HG02981 (cell line): Measurements from ENCODE around the gene ADAM11.

Experiments
- ATAC-seq: cut with Tn5 transposase; IDR thresholded peaks from one replicate; pipeline ENCODE4 v1.9.1; 2021; ENCODE audit warnings: mild to moderate bottlenecking, moderate library complexity; ENCODE audit not compliant: unreplicated experiment

Gene ADAM11

DNA sequence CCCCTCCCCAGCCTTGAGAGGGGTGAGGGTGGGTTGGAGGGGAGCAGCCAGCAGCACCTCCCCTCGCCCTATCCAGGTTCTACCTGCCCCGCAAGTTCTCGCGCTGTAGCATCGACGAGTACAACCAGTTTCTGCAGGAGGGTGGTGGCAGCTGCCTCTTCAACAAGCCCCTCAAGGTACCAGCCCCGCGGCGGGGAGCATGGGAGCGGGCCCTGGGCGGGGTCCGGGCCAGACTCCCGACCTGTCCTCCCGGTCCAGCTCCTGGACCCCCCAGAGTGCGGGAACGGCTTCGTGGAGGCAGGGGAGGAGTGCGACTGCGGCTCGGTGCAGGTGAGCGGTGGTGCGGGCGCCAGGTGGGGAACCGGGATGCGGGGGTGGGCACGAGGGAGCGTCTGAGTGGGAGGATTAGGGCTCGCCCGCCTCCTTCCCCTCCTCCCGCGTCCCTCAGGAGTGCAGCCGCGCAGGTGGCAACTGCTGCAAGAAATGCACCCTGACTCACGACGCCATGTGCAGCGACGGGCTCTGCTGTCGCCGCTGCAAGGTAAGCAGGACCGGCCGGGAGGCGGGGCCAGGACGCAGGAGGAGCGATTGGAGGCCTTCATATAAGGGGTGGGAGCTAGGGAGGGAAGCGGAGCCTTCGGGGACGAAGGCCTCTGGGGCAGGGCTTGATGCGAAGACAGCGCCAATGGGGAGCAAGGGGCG is 16.5 kb downstream of the ADAM11 start:
- ATAC-seq: peak; percentile 83

DNA sequence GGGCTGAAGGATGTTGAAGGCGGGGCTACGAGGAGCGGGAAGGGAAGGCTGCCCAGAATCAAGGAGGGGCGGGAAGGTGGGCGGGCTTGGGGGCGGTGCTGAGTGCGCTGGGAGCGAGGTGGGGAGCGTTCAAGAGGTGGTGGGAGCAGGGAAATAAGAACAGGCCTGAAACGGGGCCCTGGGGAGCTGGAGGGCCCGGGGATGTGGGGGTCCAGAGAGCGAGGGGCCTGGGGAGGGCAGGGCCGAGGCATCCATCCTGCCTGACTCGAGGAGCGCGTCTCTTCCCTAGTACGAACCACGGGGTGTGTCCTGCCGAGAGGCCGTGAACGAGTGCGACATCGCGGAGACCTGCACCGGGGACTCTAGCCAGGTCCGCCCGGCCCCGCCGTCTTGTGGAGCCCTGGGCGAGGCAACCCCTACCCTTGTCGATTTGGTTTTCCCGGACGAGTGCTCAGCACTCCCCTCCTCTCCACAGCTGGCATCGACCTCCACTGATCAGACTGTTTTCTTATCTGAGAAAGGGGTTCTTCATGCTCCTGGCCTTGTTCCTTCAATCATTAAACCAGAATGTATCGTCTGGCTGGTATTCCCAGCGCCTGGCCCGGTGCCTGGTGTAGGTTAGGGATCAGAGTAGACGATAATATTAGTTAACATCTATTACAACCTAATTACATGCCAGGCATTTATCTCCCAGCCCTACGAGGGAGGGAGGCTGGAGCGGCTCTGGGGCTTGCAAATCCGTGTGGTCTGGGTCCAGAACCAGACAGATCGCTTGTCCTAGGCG is 17.2 kb downstream of the ADAM11 start:
- no peak for ATAC-seq

DNA sequence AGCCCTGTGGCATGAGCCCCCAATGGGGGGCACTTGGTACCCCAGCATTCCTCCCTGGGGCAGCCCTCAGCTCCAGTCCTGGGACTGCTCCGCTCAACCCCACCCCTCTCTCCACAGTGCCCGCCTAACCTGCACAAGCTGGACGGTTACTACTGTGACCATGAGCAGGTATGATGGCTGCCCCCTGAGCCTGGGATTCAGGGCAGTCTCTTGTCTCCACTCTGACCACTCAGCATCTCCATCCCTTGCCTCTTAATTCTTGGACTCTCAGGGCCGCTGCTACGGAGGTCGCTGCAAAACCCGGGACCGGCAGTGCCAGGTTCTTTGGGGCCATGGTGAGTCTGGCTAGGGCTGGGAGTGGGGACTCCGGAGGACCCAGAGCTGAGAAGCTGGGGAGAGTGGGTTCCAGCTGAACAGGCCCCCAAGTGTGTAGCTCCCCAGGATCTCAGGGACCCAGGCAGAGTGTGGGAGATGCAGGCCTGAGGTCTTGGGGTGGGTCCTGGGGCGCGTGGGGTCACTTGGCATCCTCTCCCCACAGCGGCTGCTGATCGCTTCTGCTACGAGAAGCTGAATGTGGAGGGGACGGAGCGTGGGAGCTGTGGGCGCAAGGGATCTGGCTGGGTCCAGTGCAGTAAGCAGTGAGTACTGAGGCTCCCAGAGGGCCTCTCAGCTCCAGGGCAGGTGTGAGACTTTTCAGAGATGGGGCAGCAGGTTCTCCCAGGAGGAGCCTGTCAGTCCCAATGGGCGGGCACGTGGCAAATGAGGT is 18.0 kb downstream of the ADAM11 start:
- ATAC-seq: no peak

DNA sequence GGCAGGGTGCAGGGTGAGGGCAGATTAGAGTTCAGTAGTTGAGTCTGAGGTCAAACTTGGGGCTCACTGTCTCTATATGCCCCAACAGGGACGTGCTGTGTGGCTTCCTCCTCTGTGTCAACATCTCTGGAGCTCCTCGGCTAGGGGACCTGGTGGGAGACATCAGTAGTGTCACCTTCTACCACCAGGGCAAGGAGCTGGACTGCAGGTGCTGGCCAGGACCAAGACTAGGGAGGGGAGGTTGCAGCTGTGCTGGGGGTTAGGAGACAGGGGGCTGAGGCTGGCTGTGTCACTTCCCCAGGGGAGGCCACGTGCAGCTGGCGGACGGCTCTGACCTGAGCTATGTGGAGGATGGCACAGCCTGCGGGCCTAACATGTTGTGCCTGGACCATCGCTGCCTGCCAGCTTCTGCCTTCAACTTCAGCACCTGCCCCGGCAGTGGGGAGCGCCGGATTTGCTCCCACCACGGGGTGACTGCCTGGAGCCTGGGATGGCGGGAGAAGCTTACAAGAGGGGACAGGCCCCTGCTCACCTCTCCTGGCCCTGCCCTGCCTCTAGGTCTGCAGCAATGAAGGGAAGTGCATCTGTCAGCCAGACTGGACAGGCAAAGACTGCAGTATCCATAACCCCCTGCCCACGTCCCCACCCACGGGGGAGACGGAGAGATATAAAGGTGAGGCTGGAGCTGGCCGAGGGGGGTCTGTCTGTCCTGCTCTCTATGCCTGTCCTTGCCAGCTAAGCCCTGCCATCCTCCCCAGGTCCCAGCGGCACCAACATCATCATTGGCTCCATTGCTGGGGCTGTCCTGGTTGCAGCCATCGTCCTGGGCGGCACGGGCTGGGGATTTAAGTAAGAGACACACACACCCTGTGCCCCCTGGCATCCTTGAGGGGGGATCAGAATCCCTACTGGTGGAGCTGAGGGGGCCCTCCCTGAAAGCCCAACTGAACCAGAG is 18.9 kb downstream of the ADAM11 start:
- no peak for ATAC-seq

DNA sequence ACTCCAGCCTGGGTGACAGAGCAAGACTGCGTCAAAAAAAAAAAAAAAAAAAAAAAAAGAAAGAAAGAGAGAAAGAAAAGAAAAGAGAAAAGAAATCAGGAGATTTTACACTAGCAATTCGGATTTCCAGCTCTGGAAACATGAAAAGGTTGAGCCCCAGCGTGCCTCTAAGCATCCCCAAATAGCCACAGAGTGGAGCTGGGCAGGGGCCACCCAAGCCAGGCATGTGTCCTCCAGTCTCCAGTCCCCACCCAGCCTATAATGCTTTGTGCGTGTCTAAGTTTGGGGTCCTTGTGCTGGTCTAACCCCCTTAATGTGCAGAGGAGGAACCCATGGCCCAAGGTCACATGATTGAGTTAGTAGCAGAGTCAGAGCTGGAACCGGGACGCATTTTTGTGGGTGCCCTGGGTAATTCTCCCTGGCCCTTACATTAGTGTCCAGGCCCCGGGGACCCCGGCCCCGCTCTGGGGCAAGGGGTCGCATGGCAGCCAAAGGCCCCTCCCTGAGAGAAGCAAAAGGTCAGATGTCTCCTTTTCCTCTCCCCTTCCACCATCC is 19.9 kb downstream of the ADAM11 start:
- ATAC-seq: no peak

DNA sequence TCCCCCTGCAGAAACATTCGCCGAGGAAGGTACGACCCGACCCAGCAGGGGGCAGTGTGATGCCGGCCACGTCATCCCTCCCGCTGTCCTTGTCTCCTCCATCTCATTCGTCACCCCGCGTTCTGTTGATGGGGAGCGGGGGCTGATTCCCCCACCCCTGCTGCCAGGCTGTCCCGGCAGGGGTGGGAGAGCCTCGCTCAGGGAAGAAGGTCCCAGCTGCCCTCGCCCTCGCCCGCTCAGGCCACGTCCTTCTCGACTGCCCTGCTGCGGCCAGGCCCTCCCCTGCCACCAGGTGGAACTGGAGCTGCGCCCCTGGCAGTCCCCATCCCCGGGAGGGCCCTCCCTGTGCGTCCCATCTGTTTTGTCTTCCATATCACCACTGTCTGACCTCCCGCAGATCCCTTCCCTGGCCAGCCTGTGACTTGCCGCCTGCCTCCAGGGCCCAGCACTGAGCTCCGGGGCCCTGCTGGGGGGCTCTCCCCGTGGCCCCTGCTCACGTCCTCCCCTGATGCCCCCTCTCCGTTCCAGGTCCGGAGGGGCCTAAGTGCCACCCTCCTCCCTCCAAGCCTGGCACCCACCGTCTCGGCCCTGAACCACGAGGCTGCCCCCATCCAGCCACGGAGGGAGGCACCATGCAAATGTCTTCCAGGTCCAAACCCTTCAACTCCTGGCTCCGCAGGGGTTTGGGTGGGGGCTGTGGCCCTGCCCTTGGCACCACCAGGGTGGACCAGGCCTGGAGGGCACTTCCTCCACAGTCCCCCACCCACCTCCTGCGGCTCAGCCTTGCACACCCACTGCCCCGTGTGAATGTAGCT is 20.6 kb downstream of the ADAM11 start:
- no peak for ATAC-seq

DNA sequence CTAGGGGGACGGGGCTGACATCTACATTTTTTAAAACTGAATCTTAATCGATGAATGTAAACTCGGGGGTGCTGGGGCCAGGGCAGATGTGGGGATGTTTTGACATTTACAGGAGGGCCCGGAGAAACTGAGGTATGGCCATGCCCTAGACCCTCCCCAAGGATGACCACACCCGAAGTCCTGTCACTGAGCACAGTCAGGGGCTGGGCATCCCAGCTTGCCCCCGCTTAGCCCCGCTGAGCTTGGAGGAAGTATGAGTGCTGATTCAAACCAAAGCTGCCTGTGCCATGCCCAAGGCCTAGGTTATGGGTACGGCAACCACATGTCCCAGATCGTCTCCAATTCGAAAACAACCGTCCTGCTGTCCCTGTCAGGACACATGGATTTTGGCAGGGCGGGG is 21.4 kb downstream of the ADAM11 start:
- ATAC-seq: no peak

DNA sequence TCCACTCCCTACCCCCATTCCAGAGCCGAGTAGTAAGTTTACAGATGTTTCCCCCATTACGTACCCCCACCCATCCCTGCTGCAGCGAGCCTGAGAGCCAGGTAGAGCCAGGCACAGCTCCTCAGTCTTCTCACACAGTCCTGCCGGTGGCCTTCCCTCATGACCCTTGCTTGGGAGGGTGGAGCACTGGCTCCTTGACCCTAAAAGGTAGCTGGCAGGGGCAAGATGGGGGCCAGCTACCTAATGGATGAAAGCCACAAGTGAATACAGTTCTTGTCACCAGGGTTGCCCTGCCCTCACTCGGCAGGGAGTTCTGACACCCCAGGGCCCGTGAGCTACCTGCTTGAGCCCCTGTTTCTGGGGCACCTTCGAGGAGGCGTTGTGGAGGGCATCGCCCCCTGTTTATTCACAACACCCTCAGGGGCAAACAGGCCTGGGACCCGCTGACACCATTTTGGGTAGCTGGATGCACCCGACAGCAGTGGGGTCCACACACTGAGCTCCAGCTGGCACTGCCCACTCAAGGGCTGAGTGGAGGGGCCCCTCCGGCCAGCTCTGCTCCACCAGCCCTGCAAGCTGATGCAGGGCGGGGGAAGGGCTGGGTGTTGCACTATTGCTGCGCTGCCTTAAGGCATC is 22.2 kb downstream of the ADAM11 start:
- no peak for ATAC-seq

DNA sequence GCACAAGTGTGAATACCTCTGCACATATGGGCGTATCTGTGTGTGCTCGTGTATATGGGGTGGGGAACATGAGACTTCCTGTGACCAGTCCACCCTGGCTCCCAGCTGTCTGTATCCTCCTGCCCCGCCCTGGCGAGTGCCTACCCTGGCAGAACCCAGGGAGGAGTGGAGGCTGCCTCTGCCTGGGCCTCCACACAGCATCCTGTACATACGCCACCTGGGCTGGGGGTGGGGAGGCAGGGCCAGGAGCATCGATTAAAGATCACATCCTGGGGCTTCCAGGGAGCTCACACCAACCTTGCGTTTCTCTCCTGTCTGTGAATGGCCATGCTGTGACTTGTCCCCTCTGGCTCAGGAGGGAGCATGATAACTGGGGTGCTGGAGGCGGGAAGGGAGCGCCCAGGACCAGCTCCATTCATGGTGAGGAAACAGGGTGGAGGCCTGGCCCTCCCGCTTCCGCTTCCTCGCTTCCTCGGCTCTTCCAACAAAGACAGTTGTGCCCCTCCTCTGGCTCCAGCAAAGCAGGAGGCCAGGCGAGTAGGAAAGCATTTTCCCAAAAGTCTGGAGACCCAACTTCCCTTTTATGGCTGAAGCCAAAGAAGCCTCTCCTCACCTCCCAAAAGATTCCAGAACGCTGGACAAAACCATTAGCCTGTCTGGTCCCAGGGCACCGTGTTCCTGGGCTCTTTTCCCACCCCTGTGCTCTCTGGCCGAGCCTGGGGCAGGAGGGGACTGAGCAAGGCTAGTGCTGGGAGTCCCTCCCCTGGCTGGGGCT is 22.9 kb downstream of the ADAM11 start:
- ATAC-seq: no peak

DNA sequence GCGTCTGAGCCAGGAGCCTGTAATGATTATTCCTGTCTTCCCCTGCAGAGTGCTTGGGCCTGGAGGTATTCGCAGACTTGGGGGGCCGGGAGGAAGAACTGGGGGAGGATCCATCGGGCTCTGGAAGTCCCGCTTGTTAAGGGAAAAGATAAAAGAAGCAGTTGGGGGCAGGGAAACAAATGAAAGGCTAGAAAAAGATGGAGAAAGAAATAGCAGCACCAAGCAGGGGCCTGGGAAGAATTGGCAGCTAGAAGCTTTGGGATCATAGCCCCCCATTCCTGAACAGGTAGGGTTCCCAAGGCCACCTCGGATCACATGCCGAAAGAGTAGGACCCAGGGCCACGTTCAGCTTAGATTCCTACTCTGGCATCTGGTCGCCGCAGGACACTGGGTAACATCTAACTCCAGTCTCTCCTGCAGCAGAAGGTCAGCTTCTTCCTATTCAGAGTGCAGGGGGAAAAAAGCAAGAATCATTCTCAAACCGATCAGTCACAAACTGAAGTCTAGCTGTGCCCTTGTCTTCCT is 23.6 kb downstream of the ADAM11 start:
- no peak for ATAC-seq

DNA sequence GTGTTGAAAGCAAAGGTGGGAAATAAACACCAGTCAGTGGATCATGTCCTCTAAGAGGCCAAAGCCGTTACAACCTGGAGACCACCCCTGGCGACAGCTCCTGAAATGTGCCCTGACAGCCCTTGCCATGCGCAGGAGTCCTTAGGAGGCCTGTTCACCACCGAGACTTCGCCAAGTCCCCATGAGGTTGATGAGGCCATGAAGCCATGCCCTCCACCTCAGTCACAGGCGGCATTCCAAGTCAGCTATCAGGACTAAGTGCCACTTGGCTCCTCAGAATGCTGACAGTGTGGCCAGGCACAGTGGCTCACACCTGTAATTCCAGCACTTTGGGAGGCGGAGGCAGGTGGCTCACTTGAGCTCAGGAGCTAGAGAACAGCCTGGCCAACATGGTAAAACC is 27.1 kb downstream of the ADAM11 start:
- no peak for ATAC-seq

DNA sequence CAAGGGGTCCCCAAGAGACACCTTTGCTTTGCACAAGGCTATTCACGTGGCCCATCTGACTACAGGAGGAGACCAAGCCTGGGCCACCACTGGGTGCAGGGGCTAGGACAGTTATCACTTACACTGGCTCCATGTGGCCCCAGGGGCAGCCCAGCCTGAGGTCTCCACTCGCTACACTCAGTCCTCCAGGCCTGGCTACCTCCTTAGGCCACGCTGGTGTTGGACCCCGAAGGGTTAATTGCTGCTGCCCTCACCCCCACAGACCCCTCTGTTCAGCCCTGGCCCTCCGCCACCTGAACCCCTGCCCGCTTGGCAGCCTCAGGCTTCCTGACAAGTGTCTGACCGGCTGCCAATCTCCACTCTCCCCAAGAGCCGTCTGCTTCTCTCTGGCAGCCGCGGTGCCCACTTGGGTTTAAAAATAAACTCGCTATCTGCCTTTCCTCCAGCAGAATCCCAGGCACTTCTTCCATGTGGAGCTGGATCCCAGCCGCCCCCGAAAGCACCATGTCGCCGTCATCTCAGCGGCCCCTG is 27.8 kb downstream of the ADAM11 start:
- no peak for ATAC-seq

DNA sequence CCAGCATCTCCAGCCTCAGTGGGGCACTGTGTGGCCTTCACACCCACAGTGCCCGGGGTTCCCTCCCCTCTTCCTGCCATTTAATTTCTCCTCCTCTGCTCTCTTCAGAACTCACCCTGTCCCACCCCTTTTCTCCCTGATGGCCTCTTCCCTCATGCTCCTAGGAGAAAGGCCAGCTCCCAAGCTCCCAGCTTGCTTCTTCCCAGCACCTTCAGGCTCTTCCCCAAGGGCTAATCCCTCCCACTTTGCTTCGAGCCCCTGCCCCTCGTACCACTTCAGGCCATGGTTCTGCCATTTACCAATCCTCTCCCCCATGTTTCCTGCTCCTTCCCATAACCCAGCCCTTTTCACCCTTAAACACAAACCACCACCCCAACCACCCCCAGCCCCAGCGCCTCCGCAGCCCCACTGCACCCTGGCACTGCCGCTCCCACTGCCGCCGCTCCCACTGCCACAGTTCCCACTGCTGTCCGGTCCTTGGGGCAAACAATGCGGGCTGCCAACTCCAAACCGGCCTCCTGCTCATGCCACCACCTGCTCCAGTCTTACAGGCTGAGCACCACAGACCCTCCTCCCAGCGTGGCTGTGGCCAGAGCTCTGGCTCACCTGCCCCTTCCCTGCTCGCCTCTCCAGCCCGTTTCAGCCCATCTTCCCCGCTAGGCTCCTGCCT is 28.6 kb downstream of the ADAM11 start:
- no peak for ATAC-seq

DNA sequence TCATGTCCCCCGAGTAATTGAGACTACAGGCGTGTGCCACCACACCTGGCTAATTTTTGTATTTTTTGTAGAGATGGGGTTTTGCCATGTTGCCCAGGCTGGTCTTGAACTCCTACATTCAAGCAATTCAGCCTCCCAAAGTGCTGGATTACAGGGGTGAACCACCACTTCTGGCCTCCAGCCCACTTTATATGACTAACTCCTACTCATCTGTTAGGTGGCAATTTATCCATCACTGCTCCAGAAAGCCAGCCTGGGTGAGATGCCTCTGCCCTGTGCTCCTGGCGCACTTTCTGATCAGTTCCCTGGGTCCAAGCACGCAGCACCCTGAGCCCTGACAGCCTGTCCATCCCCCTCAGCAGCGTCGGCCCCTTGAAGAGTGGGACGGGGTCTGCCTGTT is 29.4 kb downstream of the ADAM11 start:
- ATAC-seq: no peak

DNA sequence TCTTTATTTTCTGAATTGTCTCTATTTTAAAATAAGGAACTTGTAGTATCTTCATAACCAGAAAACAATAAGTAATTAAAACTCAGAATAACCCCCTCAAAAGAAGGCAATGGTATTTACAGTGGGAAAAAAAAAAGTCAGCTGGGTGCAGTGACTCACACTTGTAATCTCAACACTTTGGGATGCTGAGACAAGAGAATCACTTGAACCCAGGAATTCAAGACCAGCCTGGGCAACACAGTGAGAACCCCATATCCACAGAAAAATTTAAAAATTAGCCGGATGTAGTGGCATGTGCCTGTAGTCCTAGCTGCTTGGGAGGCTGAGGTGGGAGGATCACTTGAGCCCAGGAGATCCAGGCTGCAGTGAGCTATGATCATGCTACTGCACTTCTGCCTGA is 33.5 kb downstream of the ADAM11 start:
- ATAC-seq: no peak

DNA sequence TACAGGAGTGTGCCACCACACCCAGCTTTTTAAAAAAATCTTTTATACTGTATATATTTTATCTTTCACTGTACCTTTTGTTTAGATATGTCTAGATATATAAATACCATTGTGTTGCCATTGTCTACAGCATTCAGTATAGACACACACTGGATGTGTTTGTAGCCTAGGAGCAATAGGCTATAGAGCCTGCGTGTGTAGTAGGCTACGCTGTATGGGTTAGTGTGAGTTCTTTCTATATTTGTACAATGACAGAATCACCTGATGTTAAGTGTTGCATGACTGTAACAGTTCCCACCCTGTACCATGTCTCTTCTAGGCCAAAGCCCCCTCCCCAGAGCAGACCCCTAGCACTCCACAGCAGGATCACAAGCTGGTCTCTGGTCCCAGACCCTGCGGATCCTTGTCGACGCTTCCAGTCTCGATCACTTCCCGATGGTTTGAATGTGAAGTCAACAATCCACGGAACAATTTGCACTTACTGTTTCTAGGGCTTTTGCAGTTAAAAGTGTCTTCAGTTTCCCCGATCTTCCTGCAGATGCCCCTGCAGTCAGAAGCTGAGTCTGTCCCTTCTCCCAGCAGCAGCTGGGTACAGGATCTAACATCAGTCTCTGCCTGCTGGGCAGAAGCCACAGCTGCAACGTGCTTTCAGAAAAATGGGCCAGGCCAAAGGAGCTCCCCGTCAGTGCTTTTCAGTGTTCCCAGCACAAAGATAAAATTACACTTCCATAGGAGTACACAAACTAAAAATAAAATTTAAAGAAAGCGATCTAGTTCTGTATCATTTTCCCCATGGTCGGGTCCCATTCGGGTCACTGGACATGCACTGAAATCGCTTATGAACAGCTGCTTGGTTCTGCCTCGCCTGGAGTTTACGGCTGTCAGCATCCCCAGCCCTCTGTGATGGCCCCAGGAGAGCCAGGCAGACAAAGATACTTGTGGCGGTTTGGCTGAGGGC is 35.4 kb downstream of the ADAM11 start:
- ATAC-seq: no peak
